GM12878 (cell line): ENCODE data around the gene PROP1. TPM values are rescaled to one million over a fixed set of nuclear protein-coding genes. Genes with fewer than 3 reads are reported as not detected.

Source experiments
- ATAC-seq: fragments of 200-7000 bp; cut with Tn5 transposase; 3 replicates; pipeline ENCODE4 v1.9.1; 2020; ENCODE audit warnings: mild to moderate bottlenecking, moderate library complexity
- BruUV-seq: library from RNA; stranded (reverse); fragments of 400-500 nt; replicated peaks from 2 replicates; lab custom pipeline; 2021; lab: Mats Ljungman, UMichigan
- CTCF ChIA-PET: fragments of 300-600 bp; sonication (Branson Sonifier 250); formaldehyde crosslinking; extraction: SDS; loops from one replicate; lab custom pipeline; 2021; ENCODE audit warnings: inconsistent platforms; lab: Yijun Ruan, JAX
- POLR2A ChIA-PET: fragments of 350-600 bp; formaldehyde crosslinking; extraction: SDS; loops from one replicate; lab custom pipeline; 2021; ENCODE audit warnings: inconsistent platforms; lab: Charles Lee
- RAD21 ChIA-PET: fragments of 300-600 bp; sonication (Branson Sonifier 250); formaldehyde crosslinking; loops from one replicate; lab custom pipeline; 2023; ENCODE audit warnings: antibody characterized with exemption; ENCODE audit not compliant: unreplicated experiment; lab: Charles Lee
- SMC1A ChIA-PET: fragments of 300-600 bp; sonication (Branson Sonifier 250); formaldehyde crosslinking; loops from one replicate; lab custom pipeline; 2023; ENCODE audit not compliant: unreplicated experiment, uncharacterized antibody; lab: Charles Lee
- DNase-seq: peaks from one replicate; pipeline ENCODE4 v3.0.0-alpha.2; 2011; ENCODE audit warnings: low read depth, low spot score
- FAIRE-seq: peaks from 3 replicates; lab custom pipeline; 2011; peaks lifted over from hg19 to GRCh38; lab: Jason Lieb, UNC
- H2AFZ ChIP-seq: 2 replicates; pipeline ENCODE4 v1.6.0; 2011; ENCODE audit warnings: low read depth, low read length, control low read depth; ENCODE audit not compliant: control insufficient read depth
- H3K27ac ChIP-seq: 2 replicates; pipeline ENCODE4 v1.5.1; 2011; ENCODE audit warnings: control low read depth; ENCODE audit not compliant: control insufficient read depth, insufficient read depth
- H3K27me3 ChIP-seq, 2 experiments: replicated peaks in 1 of 2; 2 replicates each; pipeline versions ENCODE4 v1.6.0 to v1.6.1; 2011; ENCODE audit warnings: low read length in 1 of 2; ENCODE audit not compliant: control insufficient read depth in 2 of 2, insufficient read depth in 2 of 2
- H3K36me3 ChIP-seq, 2 experiments: 2 replicates each; pipeline ENCODE4 v1.5.1; 2011; ENCODE audit warnings: low read length in 1 of 2; ENCODE audit not compliant: control insufficient read depth in 2 of 2, insufficient read depth in 2 of 2
- H3K4me1 ChIP-seq: 2 replicates; pipeline ENCODE4 v1.6.1; 2011; ENCODE audit warnings: mild to moderate bottlenecking, low read length, moderate library complexity, mixed read lengths; ENCODE audit not compliant: control insufficient read depth, insufficient read depth
- H3K4me2 ChIP-seq: 2 replicates; pipeline ENCODE4 v1.6.0; 2011; ENCODE audit warnings: control low read depth; ENCODE audit not compliant: control insufficient read depth, insufficient read depth
- H3K4me3 ChIP-seq: fragments of 200-600 bp; sonication (generic); 2 replicates; pipeline ENCODE4 v1.5.1; 2016
- H3K79me2 ChIP-seq: 2 replicates; pipeline ENCODE4 v1.6.0; 2011; ENCODE audit warnings: low read length; ENCODE audit not compliant: control insufficient read depth, insufficient read depth
- H3K9ac ChIP-seq: 2 replicates; pipeline ENCODE4 v1.8.0; 2011; ENCODE audit warnings: low read length, control low read depth, mixed read lengths; ENCODE audit not compliant: control insufficient read depth, insufficient read depth
- H3K9me3 ChIP-seq: replicated peaks from 3 replicates; pipeline ENCODE4 v1.5.1; 2011; ENCODE audit warnings: mild to moderate bottlenecking, low read length; ENCODE audit not compliant: control insufficient read depth, insufficient read depth
- H4K20me1 ChIP-seq: 2 replicates; pipeline ENCODE4 v1.6.0; 2011; ENCODE audit not compliant: control insufficient read depth, insufficient read depth
- CHD1 ChIP-seq: IDR thresholded peaks from 2 replicates; pipeline ENCODE4 v1.6.1; 2012; ENCODE audit warnings: low read depth, low read length, improper control_type of control experiment
- LARP7 ChIP-seq: fragments of 450-650 bp; IDR thresholded peaks from 2 replicates; pipeline ENCODE4 v1.6.1; 2017; ENCODE audit warnings: mild to moderate bottlenecking
- RFX5 ChIP-seq: IDR thresholded peaks from 2 replicates; pipeline ENCODE4 v1.6.1; 2011; ENCODE audit warnings: low read depth, low read length, improper control_type of control experiment
- TBL1XR1 ChIP-seq: IDR thresholded peaks from 2 replicates; pipeline ENCODE4 v1.6.1; 2012; ENCODE audit warnings: low read depth, low read length, improper control_type of control experiment
- USF1 ChIP-seq: IDR thresholded peaks from 2 replicates; pipeline ENCODE4 v1.6.1; 2011; ENCODE audit warnings: borderline replicate concordance, low read depth, mild to moderate bottlenecking, moderate library complexity, mixed read lengths, low read length; ENCODE audit not compliant: insufficient read depth; ENCODE audit errors: extremely low read length
- ZNF384 ChIP-seq: IDR thresholded peaks from 2 replicates; pipeline ENCODE4 v1.6.1; 2012; ENCODE audit warnings: low read depth, mild to moderate bottlenecking, low read length, improper control_type of control experiment, borderline replicate concordance
- ZNF687 ChIP-seq: fragments of 450-650 bp; IDR thresholded peaks from 2 replicates; pipeline ENCODE4 v1.6.1; 2017; ENCODE audit warnings: mild to moderate bottlenecking, moderate library complexity
- WGBS: methylation state at CpG from one replicate; pipeline ENCODE4 v1.1.6; 2016; ENCODE audit warnings: low lambda C conversion rate; ENCODE audit not compliant: insufficient replicate concordance, insufficient coverage; ENCODE audit errors: missing lambda C conversion rate; 5-methylcytosine and 5-hydroxymethylcytosine counted together
- in situ Hi-C: fragments of 300-500 bp; cut with MboI; formaldehyde crosslinking; loops from 9 replicates; pipeline ENCODE4 v1.14.3; 2018; ENCODE audit warnings: mixed read lengths
- intact Hi-C: fragments of 100-400 bp; cut with micrococcal nuclease; formaldehyde crosslinking; loops from one replicate; pipeline ENCODE4 v1.14.2; 2022; ENCODE audit not compliant: unreplicated experiment
- polyA plus RNA-seq, 11 experiments: library from polyadenylated mRNA; depleted of rRNA in 4 of 11; unstranded in 6 of 11; stranded (reverse) in 5 of 11; fragments of >200 nt; fragmentation: Nextera tagmentation in 4 of 11; fragmentation: Illumina TruSeq in 1 of 11; extraction: Ambion mirVana in 4 of 11; extraction: Trizol in 1 of 11; gene quantifications; 1 replicate in 1 of 11; 2 replicates in 10 of 11; pipeline versions ENCODE4 v1.2.1 to v1.2.3, GENCODE V29; 2011 to 2016; ENCODE audit warnings: inconsistent platforms in 2 of 11, missing spikeins in 2 of 11, low read depth in 1 of 11
- total RNA-seq, 4 experiments: library from RNA; depleted of rRNA in 3 of 4; stranded (reverse); fragments of >200 nt in 3 of 4; fragmentation: Illumina TruSeq in 1 of 4; extraction: Trizol in 1 of 4; gene quantifications; 2 replicates each; pipeline versions ENCODE4 v1.2.1 to v1.2.3, GENCODE V29; 2013 to 2021
- TF ChIP-seq, protein P1 (sequence below): IDR thresholded peaks from 2 replicates; pipeline ENCODE4 v1.6.1; 2011; ENCODE audit warnings: borderline replicate concordance, low read depth, mild to moderate bottlenecking, moderate library complexity, low read length; ENCODE audit not compliant: insufficient read depth, poor library complexity, severe bottlenecking
- TF ChIP-seq, protein P2 (sequence below): IDR thresholded peaks from 2 replicates; pipeline ENCODE4 v1.6.1; 2011; ENCODE audit warnings: low read depth, mild to moderate bottlenecking, low read length, moderate library complexity, borderline replicate concordance; ENCODE audit errors: extremely low read depth

PROP1 gene
- total and polyA plus RNA-seq, 10 of the 15 experiments (the other 5 are each of a cell fraction or from before 2014, with no cell fraction given), result not detected

- ChIA-PET CTCF (no interaction called here), POLR2A (no interaction called here), RAD21 (no interaction called here), SMC1A (no interaction called here)
- intact Hi-C loops (no loop called here), in situ Hi-C loops (no loop called here)
- Histone ChIP-seq H3K27ac (no peak overlapping the region), H3K4me3 (no peak overlapping the region), H2AFZ (no peak overlapping the region), H3K9ac (no peak overlapping the region), H3K4me1 (no peaks in the 10 kb centered on the region), H3K4me2 (no peak overlapping the region), H3K79me2 (no peaks in the 10 kb centered on the region), H3K27me3 (no peaks in the 10 kb centered on the region), H3K9me3 (no peaks in the 10 kb centered on the region), H4K20me1 (no peaks in the 10 kb centered on the region; the same call in 1 of the 2 replicates), H3K36me3 (no peaks in the 10 kb centered on the region)
- FAIRE-seq (no peak), ATAC-seq (no peak), DNase-seq (no peak)
- BruUV-seq, result no TSS peak
- no peak for TF ChIP-seq TBL1XR1
- TF ChIP-seq, protein P1, sequence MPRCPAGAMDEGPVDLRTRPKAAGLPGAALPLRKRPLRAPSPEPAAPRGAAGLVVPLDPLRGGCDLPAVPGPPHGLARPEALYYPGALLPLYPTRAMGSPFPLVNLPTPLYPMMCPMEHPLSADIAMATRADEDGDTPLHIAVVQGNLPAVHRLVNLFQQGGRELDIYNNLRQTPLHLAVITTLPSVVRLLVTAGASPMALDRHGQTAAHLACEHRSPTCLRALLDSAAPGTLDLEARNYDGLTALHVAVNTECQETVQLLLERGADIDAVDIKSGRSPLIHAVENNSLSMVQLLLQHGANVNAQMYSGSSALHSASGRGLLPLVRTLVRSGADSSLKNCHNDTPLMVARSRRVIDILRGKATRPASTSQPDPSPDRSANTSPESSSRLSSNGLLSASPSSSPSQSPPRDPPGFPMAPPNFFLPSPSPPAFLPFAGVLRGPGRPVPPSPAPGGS, result no peak
- TF ChIP-seq CHD1, result no peak
- TF ChIP-seq, protein P2, sequence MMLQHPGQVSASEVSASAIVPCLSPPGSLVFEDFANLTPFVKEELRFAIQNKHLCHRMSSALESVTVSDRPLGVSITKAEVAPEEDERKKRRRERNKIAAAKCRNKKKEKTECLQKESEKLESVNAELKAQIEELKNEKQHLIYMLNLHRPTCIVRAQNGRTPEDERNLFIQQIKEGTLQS, result no peak
- TF ChIP-seq ZNF384, result no peak
- TF ChIP-seq ZNF687, result no peak
- TF ChIP-seq LARP7, result no peak
- TF ChIP-seq RFX5, result no peak
- no peak for TF ChIP-seq USF1
- WGBS, result 22% methylated on average over 6 of the region's 6 CpGs
Observed at GRCh38 chr5:177997319-177997670, 1.3 kb upstream of the PROP1 start.
